GM23248 (cell line): ENCODE results near the gene SND1. TPM values are rescaled to one million over a fixed set of nuclear protein-coding genes. Genes with fewer than 3 reads are reported as not detected.

Experiments used
- DNase-seq: peaks from one replicate; pipeline ENCODE4 v3.0.0-alpha.2; 2015
- H2AFZ ChIP-seq: fragments of 200-600 bp; sonication (generic); 2 replicates; pipeline ENCODE4 v1.6.1; 2016; ENCODE audit warnings: antibody characterized with exemption
- H3F3A ChIP-seq: fragments of 200-600 bp; sonication (generic); 2 replicates; pipeline ENCODE4 v1.6.1; 2016; ENCODE audit warnings: mild to moderate bottlenecking, antibody characterized with exemption, mixed run types; ENCODE audit not compliant: insufficient read depth
- H3K27ac ChIP-seq: fragments of 200-600 bp; sonication (generic); 2 replicates; pipeline ENCODE4 v1.5.1; 2016; ENCODE audit warnings: mild to moderate bottlenecking
- H3K27me3 ChIP-seq: fragments of 200-600 bp; sonication (generic); replicated peaks from 2 replicates; pipeline ENCODE4 v1.6.1; 2016; ENCODE audit warnings: mild to moderate bottlenecking; ENCODE audit not compliant: insufficient read depth
- H3K36me3 ChIP-seq: fragments of 200-600 bp; sonication (generic); 2 replicates; pipeline ENCODE4 v1.6.1; 2016; ENCODE audit warnings: low read depth, mild to moderate bottlenecking
- H3K4me1 ChIP-seq: fragments of 200-600 bp; sonication (generic); 2 replicates; pipeline ENCODE4 v1.6.1; 2016; ENCODE audit warnings: mild to moderate bottlenecking; ENCODE audit not compliant: insufficient read depth
- H3K4me2 ChIP-seq: fragments of 200-600 bp; sonication (generic); one replicate; pipeline ENCODE4 v1.6.1; 2016; ENCODE audit warnings: mild to moderate bottlenecking; ENCODE audit not compliant: unreplicated experiment
- H3K4me3 ChIP-seq: fragments of 200-600 bp; sonication (generic); 2 replicates; pipeline ENCODE4 v1.5.1; 2016; ENCODE audit warnings: mild to moderate bottlenecking
- H3K79me2 ChIP-seq: fragments of 200-600 bp; sonication (generic); 2 replicates; pipeline ENCODE4 v1.6.1; 2016; ENCODE audit warnings: mild to moderate bottlenecking; ENCODE audit not compliant: insufficient read depth
- H3K9ac ChIP-seq: fragments of 200-600 bp; sonication (generic); 2 replicates; pipeline ENCODE4 v1.6.1; 2016; ENCODE audit warnings: mild to moderate bottlenecking
- H3K9me2 ChIP-seq: fragments of 200-600 bp; sonication (generic); 2 replicates; pipeline ENCODE4 v1.6.1; 2016; ENCODE audit warnings: mixed run types, mild to moderate bottlenecking, moderate library complexity; ENCODE audit not compliant: insufficient read depth
- H3K9me3 ChIP-seq: fragments of 200-600 bp; sonication (generic); one replicate; pipeline ENCODE4 v1.6.1; 2017; ENCODE audit warnings: low read depth
- H4K20me1 ChIP-seq: fragments of 200-600 bp; sonication (generic); 2 replicates; pipeline ENCODE4 v1.6.0; 2016; ENCODE audit not compliant: insufficient read depth
- EZH2 ChIP-seq: fragments of 200-600 bp; sonication (generic); IDR thresholded peaks from 2 replicates; pipeline ENCODE4 v1.6.1; 2018; ENCODE audit warnings: antibody characterized with exemption, mild to moderate bottlenecking; ENCODE audit not compliant: insufficient read depth, poor library complexity, severe bottlenecking
- EZH2phosphoT487 ChIP-seq: fragments of 200-600 bp; sonication (generic); IDR thresholded peaks from 2 replicates; pipeline ENCODE4 v1.6.1; 2018; ENCODE audit warnings: antibody characterized with exemption, moderate library complexity, mild to moderate bottlenecking, low read depth; ENCODE audit not compliant: insufficient read depth
- WGBS, 2 experiments: methylation state at CpG; one replicate each; pipeline ENCODE4 v1.1.6; 2015 to 2017; ENCODE audit warnings: low lambda C conversion rate in 2 of 2, low coverage in 1 of 2; ENCODE audit errors: missing lambda C conversion rate in 2 of 2; 5-methylcytosine and 5-hydroxymethylcytosine counted together
- in situ Hi-C: fragments of 300-500 bp; cut with MboI; formaldehyde crosslinking; loops from 2 replicates; pipeline ENCODE4 v1.15.0; 2020
- polyA plus RNA-seq: library from polyadenylated mRNA; unstranded; fragments of >200 nt; fragmentation: Nextera tagmentation; extraction: Ambion mirVana; gene quantifications from 2 replicates; pipeline ENCODE4 v1.2.1, GENCODE V29; 2016
- total RNA-seq: library from RNA; depleted of rRNA; stranded (reverse); fragments of >200 nt; shearing (Covaris generic); gene quantifications from 2 replicates; pipeline ENCODE4 v1.2.3, GENCODE V29; 2014

Gene SND1
- total and polyA plus RNA-seq, 2 experiments from 2014 or later, result 128 to 184 TPM

- Histone ChIP-seq H3K9me3 (no peaks in the 10 kb centered on the region), H3K9ac (no peak overlapping the region), H3K9me2 (no peaks in the 10 kb centered on the region), H3K36me3 (no peaks in the 10 kb centered on the region), H3K79me2 (no peaks in the 10 kb centered on the region), H3K4me3 (no peak overlapping the region), H3F3A (peaks cover 22% of the 10 kb centered on the region), H3K27ac (peak overlapping the region; percentile 49), H4K20me1 (no peaks in the 10 kb centered on the region), H3K4me1 (peaks cover 28% of the 10 kb centered on the region), H3K4me2 (no peak overlapping the region), H3K27me3 (no peaks in the 10 kb centered on the region), H2AFZ (no peak overlapping the region; the same call in 1 of the 2 replicates)
- WGBS, 2 experiments, result 63 to 65% methylated on average over 7 of the region's 7 CpGs
- DNase-seq, result peak; percentile 81
- in situ Hi-C loops, result no loop called here
- TF ChIP-seq EZH2 (no peak), EZH2phosphoT487 (no peak)
Observed at GRCh38 chr7:127632276-127632910, 19.6 kb upstream of the SND1 start.

GRCh38 chr7:127635659-127636285, 16.2 kb upstream of the SND1 start:
- Histone ChIP-seq H3K4me1 (peaks cover 28% of the 10 kb centered on the region), H3K4me2 (no peak overlapping the region), H3K4me3 (no peak overlapping the region), H3K9me2 (no peaks in the 10 kb centered on the region), H3K27me3 (no peaks in the 10 kb centered on the region), H3K27ac (peak overlapping the region; percentile 50), H2AFZ (no peak overlapping the region), H3K9me3 (no peaks in the 10 kb centered on the region), H3K79me2 (no peaks in the 10 kb centered on the region), H4K20me1 (no peaks in the 10 kb centered on the region), H3K36me3 (no peaks in the 10 kb centered on the region), H3F3A (peaks cover 22% of the 10 kb centered on the region), H3K9ac (no peak overlapping the region)
- no peak for TF ChIP-seq EZH2phosphoT487
- no peak for TF ChIP-seq EZH2
- in situ Hi-C loops, result no loop called here
- DNase-seq, result no peak
- WGBS, 2 experiments, result 54 to 56% methylated on average over 3 of the region's 3 CpGs

- no peak overlapping the region for H3K9ac ChIP-seq
- no peaks in the 10 kb centered on the region for H3K9me3 ChIP-seq
- no peak overlapping the region for H3K4me2 ChIP-seq
- no peak overlapping the region for H3K27ac ChIP-seq
- no peaks in the 10 kb centered on the region for H3K79me2 ChIP-seq
- H3K27me3 ChIP-seq, result no peaks in the 10 kb centered on the region
- H3F3A ChIP-seq, result peaks cover 17% of the 10 kb centered on the region; the same call in 1 of the 2 replicates
- in situ Hi-C loops, result no loop called here
- H2AFZ ChIP-seq, result no peak overlapping the region
- H3K36me3 ChIP-seq, result no peaks in the 10 kb centered on the region
- H3K9me2 ChIP-seq, result no peaks in the 10 kb centered on the region
- DNase-seq, result no peak
- TF ChIP-seq EZH2phosphoT487 (no peak), EZH2 (no peak)
- H4K20me1 ChIP-seq, result no peaks in the 10 kb centered on the region
- no peak overlapping the region for H3K4me3 ChIP-seq
- H3K4me1 ChIP-seq, result peaks cover 24% of the 10 kb centered on the region
Observed at GRCh38 chr7:127638197-127638596, 13.8 kb upstream of the SND1 start.

GRCh38 chr7:127644484-127644883, 7.5 kb upstream of the SND1 start:
- TF ChIP-seq EZH2, result no peak
- no peak for TF ChIP-seq EZH2phosphoT487
- WGBS, 2 experiments, result 68 to 78% methylated on average over 2 of the region's 2 CpGs
- no peaks in the 10 kb centered on the region for H3K27me3 ChIP-seq
- H3F3A ChIP-seq, result 0 out of 2 replicates have a peak, but pooled peaks cover 5% of the 10 kb centered on the region
- no peaks in the 10 kb centered on the region for H3K36me3 ChIP-seq
- H3K4me3 ChIP-seq, result no peak overlapping the region
- peaks cover 9% of the 10 kb centered on the region for H3K4me1 ChIP-seq
- no peaks in the 10 kb centered on the region for H3K9me2 ChIP-seq
- no peaks in the 10 kb centered on the region for H4K20me1 ChIP-seq
- no peak overlapping the region for H3K9ac ChIP-seq
- H3K79me2 ChIP-seq, result no peaks in the 10 kb centered on the region
- in situ Hi-C loops, result no loop called here
- H3K9me3 ChIP-seq, result no peaks in the 10 kb centered on the region
- H2AFZ ChIP-seq, result no peak overlapping the region
- no peak for DNase-seq
- no peak overlapping the region for H3K4me2 ChIP-seq
- no peak overlapping the region for H3K27ac ChIP-seq
